ENCODE measurements around the gene RTN4IP1.

DNA sequence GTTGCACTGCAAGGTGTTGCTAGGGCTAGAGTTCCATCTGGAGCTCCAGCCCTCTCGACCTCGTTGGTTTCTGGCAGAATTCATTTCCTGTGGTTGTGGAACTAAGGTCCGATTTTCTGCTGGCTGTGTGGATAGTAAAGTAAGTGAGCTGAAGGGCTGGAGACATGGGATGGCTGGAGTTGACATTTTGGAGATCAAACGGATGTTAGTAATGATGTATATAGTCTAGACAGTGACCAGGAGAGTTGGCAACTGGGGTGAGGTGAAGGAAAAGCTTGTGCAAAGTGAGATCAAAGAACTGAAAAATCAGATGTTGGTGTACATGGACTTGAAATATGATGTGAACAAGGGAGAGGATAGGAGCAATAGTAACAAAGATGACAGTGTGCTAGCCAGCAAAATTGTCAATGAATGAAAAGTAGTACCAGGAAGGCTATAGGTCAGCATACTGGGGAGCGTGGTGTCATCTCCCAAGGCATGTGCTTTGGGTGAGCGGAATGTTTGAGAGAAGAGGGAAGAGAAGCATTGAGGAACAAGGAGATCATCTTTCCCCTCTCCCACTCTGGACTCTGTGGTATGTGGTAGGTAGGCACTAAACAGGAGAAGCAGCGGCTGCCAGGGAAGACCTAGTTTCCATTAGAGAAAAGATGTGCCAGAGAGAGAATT is 7.9 kb upstream of the RTN4IP1 start:
- TF ChIP-seq, protein P1, sequence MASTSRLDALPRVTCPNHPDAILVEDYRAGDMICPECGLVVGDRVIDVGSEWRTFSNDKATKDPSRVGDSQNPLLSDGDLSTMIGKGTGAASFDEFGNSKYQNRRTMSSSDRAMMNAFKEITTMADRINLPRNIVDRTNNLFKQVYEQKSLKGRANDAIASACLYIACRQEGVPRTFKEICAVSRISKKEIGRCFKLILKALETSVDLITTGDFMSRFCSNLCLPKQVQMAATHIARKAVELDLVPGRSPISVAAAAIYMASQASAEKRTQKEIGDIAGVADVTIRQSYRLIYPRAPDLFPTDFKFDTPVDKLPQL (IDR thresholded peaks at IDR 0.05; ENCODE audit: extremely low read depth, insufficient read length): no peak
- TF ChIP-seq EP300 (IDR thresholded peaks at IDR 0.05; ENCODE audit: low read length) (no peak), POLR2A (conservative IDR thresholded peaks at IDR 0.05) (no peak), FOXM1 (IDR thresholded peaks at IDR 0.05; ENCODE audit: low read depth) (no peak), FOXM1 (CRISPR knock-in tag; IDR thresholded peaks at IDR 0.05; ENCODE audit: low read depth) (no peak), PTRF (tag; IDR thresholded peaks at IDR 0.05) (no peak), EHMT2 (IDR thresholded peaks at IDR 0.05) (no peak), BHLHE40 (IDR thresholded peaks at IDR 0.05; ENCODE audit: low read length) (no peak), GATA2 (CRISPR knock-in tag; IDR thresholded peaks at IDR 0.05) (no peak), CBX2 (IDR thresholded peaks at IDR 0.05; ENCODE audit: insufficient read depth, low read length, poor library complexity, severe bottlenecking) (no peak), FOXK1 (CRISPR knock-in tag; IDR thresholded peaks at IDR 0.05; ENCODE audit: borderline replicate concordance) (no peak)
- TF ChIP-seq, protein P2, sequence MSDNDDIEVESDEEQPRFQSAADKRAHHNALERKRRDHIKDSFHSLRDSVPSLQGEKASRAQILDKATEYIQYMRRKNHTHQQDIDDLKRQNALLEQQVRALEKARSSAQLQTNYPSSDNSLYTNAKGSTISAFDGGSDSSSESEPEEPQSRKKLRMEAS (CRISPR knock-in tag; IDR thresholded peaks at IDR 0.05): no peak

All from K562 (cell line).